HepG2 (cell line): ENCODE results near the gene OR1M1. TPM values are rescaled to one million over a fixed set of nuclear protein-coding genes. Genes with fewer than 3 reads are reported as not detected.
"Not testable (repeated sequence)": the region's sequence is repeated elsewhere in the genome, so short reads cannot be mapped to it uniquely, and the experiment has no call there.

Experiments
- ATAC-seq: fragments of 200-7000 bp; cut with Tn5 transposase; 3 replicates; pipeline ENCODE4 v1.9.1; 2020; ENCODE audit warnings: mild to moderate bottlenecking, moderate library complexity
- BruUV-seq: library from RNA; stranded (reverse); fragments of 400-500 nt; replicated peaks from 2 replicates; lab custom pipeline; 2021; lab: Mats Ljungman, UMichigan
- CTCF ChIA-PET: fragments of 300-600 bp; formaldehyde crosslinking; extraction: SDS; loops from one replicate; lab custom pipeline; 2021; ENCODE audit warnings: low total read pairs, inconsistent platforms, low intra/inter-chr PET ratio; lab: Yijun Ruan, JAX
- POLR2A ChIA-PET: fragments of 350-600 bp; sonication (Branson Sonifier 250); formaldehyde crosslinking; loops from one replicate; lab custom pipeline; 2020; ENCODE audit warnings: antibody characterized with exemption, inconsistent platforms; lab: Yijun Ruan, JAX
- DNase-seq: peaks from one replicate; pipeline ENCODE4 v3.0.0-alpha.2; 2015; ENCODE audit warnings: low spot score
- FAIRE-seq: peaks from 3 replicates; lab custom pipeline; 2011; peaks lifted over from hg19 to GRCh38; lab: Jason Lieb, UNC
- H2AFZ ChIP-seq: one replicate; pipeline ENCODE4 v1.6.1; 2011; ENCODE audit warnings: low read length, inconsistent platforms
- H3K27ac ChIP-seq: fragments of 300-600 bp; 3 replicates; pipeline ENCODE4 v1.8.0; 2011; ENCODE audit warnings: mixed run types, mild to moderate bottlenecking, mixed read lengths, low read length, inconsistent platforms; ENCODE audit not compliant: insufficient read depth; ENCODE audit errors: extremely low read length
- H3K27me3 ChIP-seq, 2 experiments: fragments of 200-600 bp in 1 of 2; 2 replicates in 1 of 2; 3 replicates in 1 of 2; pipeline versions ENCODE4 v1.6.0 to v1.8.0; 2011; ENCODE audit warnings: low read length in 2 of 2, mild to moderate bottlenecking in 2 of 2, moderate library complexity in 2 of 2, inconsistent platforms in 1 of 2; ENCODE audit not compliant: insufficient read depth in 2 of 2, control insufficient read depth in 1 of 2
- H3K36me3 ChIP-seq, 2 experiments: fragments of 200-600 bp in 1 of 2; replicated peaks in 1 of 2; 2 replicates in 1 of 2; 3 replicates in 1 of 2; pipeline versions ENCODE4 v1.5.1 to v1.8.0; 2011; ENCODE audit warnings: low read length in 2 of 2, inconsistent platforms in 1 of 2; ENCODE audit not compliant: insufficient read depth in 2 of 2, control insufficient read depth in 1 of 2
- H3K4me1 ChIP-seq: 2 replicates; pipeline ENCODE4 v1.5.1; 2012; ENCODE audit warnings: low read length, inconsistent platforms; ENCODE audit not compliant: insufficient read depth
- H3K4me2 ChIP-seq: 2 replicates; pipeline ENCODE4 v1.6.0; 2011; ENCODE audit warnings: low read depth, low read length, inconsistent platforms
- H3K4me3 ChIP-seq, 3 experiments: fragments of 200-600 bp in 1 of 3; sonication (generic), shearing (Covaris generic) in 1 of 3; replicated peaks in 1 of 3; 2 replicates each; pipeline ENCODE4 v1.5.1; 2011 to 2016; ENCODE audit warnings: low read length in 3 of 3, inconsistent platforms in 2 of 3, low read depth in 2 of 3, mild to moderate bottlenecking in 2 of 3, control low read depth in 1 of 3, mixed read lengths in 1 of 3; ENCODE audit not compliant: insufficient read depth in 1 of 3
- H3K79me2 ChIP-seq: one replicate; pipeline ENCODE4 v1.6.1; 2011; ENCODE audit warnings: low read length, inconsistent platforms; ENCODE audit not compliant: insufficient read depth
- H3K9ac ChIP-seq: 2 replicates; pipeline ENCODE4 v1.6.0; 2011; ENCODE audit warnings: mild to moderate bottlenecking, low read depth, low read length, inconsistent platforms; ENCODE audit not compliant: insufficient read depth
- H3K9me3 ChIP-seq: 2 replicates; pipeline ENCODE4 v1.5.1; 2012; ENCODE audit warnings: mild to moderate bottlenecking, low read length
- H4K20me1 ChIP-seq: 2 replicates; pipeline ENCODE4 v1.6.0; 2011; ENCODE audit warnings: inconsistent platforms, mild to moderate bottlenecking, low read length, moderate library complexity; ENCODE audit not compliant: insufficient read depth
- FOXA3 ChIP-seq: IDR thresholded peaks from 2 replicates; pipeline ENCODE4 v1.6.1; 2016; ENCODE audit warnings: missing genetic modification reagents, missing compliant biosample characterization
- GABPA ChIP-seq, 2 experiments: IDR thresholded peaks; 2 replicates each; pipeline ENCODE4 v1.6.1; 2011 to 2016; ENCODE audit warnings: low read depth in 2 of 2, low read length in 1 of 2, missing biosample characterization in 1 of 2, missing genetic modification characterization in 1 of 2
- JUN ChIP-seq: sonication (generic); formaldehyde crosslinking; IDR thresholded peaks from 2 replicates; pipeline ENCODE4 v1.4.0; 2020; ENCODE audit warnings: mild to moderate bottlenecking, missing genetic modification reagents
- MYC ChIP-seq: sonication (generic); formaldehyde crosslinking; IDR thresholded peaks from 2 replicates; pipeline ENCODE4 v1.9.0; 2021; ENCODE audit warnings: missing genetic modification reagents, borderline replicate concordance
- NCOA2 ChIP-seq: sonication (generic); formaldehyde crosslinking; IDR thresholded peaks from 2 replicates; pipeline ENCODE4 v1.8.0; 2022; ENCODE audit warnings: inconsistent platforms
- NR2C2 ChIP-seq: sonication (generic); formaldehyde crosslinking; IDR thresholded peaks from 2 replicates; pipeline ENCODE4 v1.4.0; 2020; ENCODE audit warnings: missing genetic modification reagents, mild to moderate bottlenecking, moderate library complexity, borderline replicate concordance
- PRMT3 ChIP-seq: sonication (generic); formaldehyde crosslinking; IDR thresholded peaks from 2 replicates; pipeline ENCODE4 v1.8.1; 2022; ENCODE audit warnings: low read depth, mild to moderate bottlenecking, moderate library complexity, missing genetic modification reagents, borderline replicate concordance
- SSRP1 ChIP-seq: IDR thresholded peaks from 2 replicates; pipeline ENCODE4 v1.6.1; 2016; ENCODE audit warnings: control low read depth
- WIZ ChIP-seq: sonication (generic); formaldehyde crosslinking; IDR thresholded peaks from 2 replicates; pipeline ENCODE4 v1.5.1; 2020; ENCODE audit warnings: mild to moderate bottlenecking, missing genetic modification reagents
- ZNF10 ChIP-seq: sonication (generic); formaldehyde crosslinking; IDR thresholded peaks from 2 replicates; pipeline ENCODE4 v1.4.0; 2020; ENCODE audit warnings: mild to moderate bottlenecking, low read depth, missing genetic modification reagents, borderline replicate concordance
- WGBS: methylation state at CpG from one replicate; pipeline ENCODE4 v1.1.6; 2017; ENCODE audit warnings: low lambda C conversion rate; 5-methylcytosine and 5-hydroxymethylcytosine counted together
- in situ Hi-C: cut with HindIII; loops from 2 replicates; pipeline ENCODE4 v1.10.0; 2017; ENCODE audit warnings: low pct_unique_long_range_greater_than_20kb; ENCODE audit not compliant: extremely low pct_ligation_motif_present
- intact Hi-C: fragments of 100-400 bp; cut with micrococcal nuclease; formaldehyde crosslinking; loops from one replicate; pipeline ENCODE4 v1.10.0; 2022; ENCODE audit not compliant: unreplicated experiment
- polyA plus RNA-seq, 8 experiments: library from polyadenylated mRNA; depleted of rRNA in 3 of 8; stranded (reverse) in 7 of 8; unstranded in 1 of 8; fragments of >200 nt; fragmentation: Illumina TruSeq in 4 of 8; extraction: Trizol in 4 of 8; gene quantifications; 2 replicates each; pipeline versions ENCODE4 v1.2.1 to v1.2.3, GENCODE V29; 2011 to 2016; ENCODE audit warnings: low read depth in 4 of 8, missing spikeins in 1 of 8, mixed read lengths in 1 of 8; ENCODE audit not compliant: insufficient read depth in 1 of 8
- total RNA-seq, 5 experiments: library from RNA; depleted of rRNA; stranded (reverse); fragments of >200 nt; fragmentation: Illumina TruSeq; extraction: Trizol; gene quantifications; 2 replicates each; pipeline ENCODE4 v1.2.3, GENCODE V29; 2016; ENCODE audit warnings: low read depth in 1 of 5
- TF ChIP-seq, protein P1 (sequence below): sonication (generic); formaldehyde crosslinking; IDR thresholded peaks from 2 replicates; pipeline ENCODE4 v1.4.0; 2020; ENCODE audit warnings: mild to moderate bottlenecking, low read depth, missing genetic modification reagents
- TF ChIP-seq, protein P2 (sequence below): sonication (generic); formaldehyde crosslinking; IDR thresholded peaks from 2 replicates; pipeline ENCODE4 v1.8.0; 2022; ENCODE audit warnings: mild to moderate bottlenecking, missing genetic modification reagents; ENCODE audit not compliant: insufficient replicate concordance
- TF ChIP-seq, protein P3 (sequence below): IDR thresholded peaks from 2 replicates; pipeline ENCODE4 v1.6.1; 2016; ENCODE audit warnings: missing compliant biosample characterization, missing genetic modification reagents, borderline replicate concordance
- TF ChIP-seq, protein P4 (sequence below): sonication (generic); formaldehyde crosslinking; IDR thresholded peaks from 2 replicates; pipeline ENCODE4 v1.4.0; 2020; ENCODE audit warnings: mild to moderate bottlenecking, missing genetic modification reagents

OR1M1 gene
- total and polyA plus RNA-seq, 2 of the 13 experiments (the other 11 are each of a cell fraction or from before 2014, with no cell fraction given), result not detected

DNA sequence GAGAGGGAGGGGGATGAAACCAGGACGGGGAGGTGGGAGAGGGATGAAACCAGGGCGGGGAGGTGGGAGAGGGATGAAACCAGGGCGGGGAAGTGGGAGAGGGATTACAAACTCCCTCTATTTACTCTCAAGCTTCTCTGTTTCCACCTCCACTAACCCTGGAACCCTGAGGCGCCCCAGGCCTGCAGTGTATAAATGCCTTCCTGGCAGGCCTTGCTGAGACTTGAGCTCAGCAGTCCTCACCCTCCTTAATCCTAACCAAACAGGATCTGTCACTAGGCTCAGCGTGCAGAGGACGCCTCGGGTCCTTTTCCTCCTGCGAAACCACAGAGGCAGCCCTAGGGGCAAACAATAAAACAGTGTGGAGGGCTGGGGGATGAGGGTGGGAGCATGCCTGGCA is 32.1 kb upstream of the OR1M1 start:
- H3K4me1 ChIP-seq, result no peaks in the 10 kb centered on the region
- TF ChIP-seq SSRP1 (CRISPR knock-in tag), result no peak
- no peak for TF ChIP-seq MYC (CRISPR knock-in tag)
- TF ChIP-seq, protein P1, sequence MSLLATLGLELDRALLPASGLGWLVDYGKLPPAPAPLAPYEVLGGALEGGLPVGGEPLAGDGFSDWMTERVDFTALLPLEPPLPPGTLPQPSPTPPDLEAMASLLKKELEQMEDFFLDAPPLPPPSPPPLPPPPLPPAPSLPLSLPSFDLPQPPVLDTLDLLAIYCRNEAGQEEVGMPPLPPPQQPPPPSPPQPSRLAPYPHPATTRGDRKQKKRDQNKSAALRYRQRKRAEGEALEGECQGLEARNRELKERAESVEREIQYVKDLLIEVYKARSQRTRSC, result no peak
- TF ChIP-seq, protein P2, sequence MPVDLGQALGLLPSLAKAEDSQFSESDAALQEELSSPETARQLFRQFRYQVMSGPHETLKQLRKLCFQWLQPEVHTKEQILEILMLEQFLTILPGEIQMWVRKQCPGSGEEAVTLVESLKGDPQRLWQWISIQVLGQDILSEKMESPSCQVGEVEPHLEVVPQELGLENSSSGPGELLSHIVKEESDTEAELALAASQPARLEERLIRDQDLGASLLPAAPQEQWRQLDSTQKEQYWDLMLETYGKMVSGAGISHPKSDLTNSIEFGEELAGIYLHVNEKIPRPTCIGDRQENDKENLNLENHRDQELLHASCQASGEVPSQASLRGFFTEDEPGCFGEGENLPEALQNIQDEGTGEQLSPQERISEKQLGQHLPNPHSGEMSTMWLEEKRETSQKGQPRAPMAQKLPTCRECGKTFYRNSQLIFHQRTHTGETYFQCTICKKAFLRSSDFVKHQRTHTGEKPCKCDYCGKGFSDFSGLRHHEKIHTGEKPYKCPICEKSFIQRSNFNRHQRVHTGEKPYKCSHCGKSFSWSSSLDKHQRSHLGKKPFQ, result no peak
- TF ChIP-seq JUN (CRISPR knock-in tag), result no peak
- TF ChIP-seq WIZ, result no peak
- no peak for TF ChIP-seq FOXA3 (CRISPR knock-in tag)
- TF ChIP-seq NR2C2, result no peak
- no peak for TF ChIP-seq NCOA2
- TF ChIP-seq, protein P3, sequence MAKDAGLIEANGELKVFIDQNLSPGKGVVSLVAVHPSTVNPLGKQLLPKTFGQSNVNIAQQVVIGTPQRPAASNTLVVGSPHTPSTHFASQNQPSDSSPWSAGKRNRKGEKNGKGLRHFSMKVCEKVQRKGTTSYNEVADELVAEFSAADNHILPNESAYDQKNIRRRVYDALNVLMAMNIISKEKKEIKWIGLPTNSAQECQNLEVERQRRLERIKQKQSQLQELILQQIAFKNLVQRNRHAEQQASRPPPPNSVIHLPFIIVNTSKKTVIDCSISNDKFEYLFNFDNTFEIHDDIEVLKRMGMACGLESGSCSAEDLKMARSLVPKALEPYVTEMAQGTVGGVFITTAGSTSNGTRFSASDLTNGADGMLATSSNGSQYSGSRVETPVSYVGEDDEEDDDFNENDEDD, result no peak
- no peak for TF ChIP-seq GABPA (IDR thresholded peaks at IDR 0.05; ENCODE audit: low read depth, low read length)
- TF ChIP-seq GABPA (CRISPR knock-in tag; IDR thresholded peaks at IDR 0.05; ENCODE audit: low read depth), result no peak
- TF ChIP-seq, protein P4, sequence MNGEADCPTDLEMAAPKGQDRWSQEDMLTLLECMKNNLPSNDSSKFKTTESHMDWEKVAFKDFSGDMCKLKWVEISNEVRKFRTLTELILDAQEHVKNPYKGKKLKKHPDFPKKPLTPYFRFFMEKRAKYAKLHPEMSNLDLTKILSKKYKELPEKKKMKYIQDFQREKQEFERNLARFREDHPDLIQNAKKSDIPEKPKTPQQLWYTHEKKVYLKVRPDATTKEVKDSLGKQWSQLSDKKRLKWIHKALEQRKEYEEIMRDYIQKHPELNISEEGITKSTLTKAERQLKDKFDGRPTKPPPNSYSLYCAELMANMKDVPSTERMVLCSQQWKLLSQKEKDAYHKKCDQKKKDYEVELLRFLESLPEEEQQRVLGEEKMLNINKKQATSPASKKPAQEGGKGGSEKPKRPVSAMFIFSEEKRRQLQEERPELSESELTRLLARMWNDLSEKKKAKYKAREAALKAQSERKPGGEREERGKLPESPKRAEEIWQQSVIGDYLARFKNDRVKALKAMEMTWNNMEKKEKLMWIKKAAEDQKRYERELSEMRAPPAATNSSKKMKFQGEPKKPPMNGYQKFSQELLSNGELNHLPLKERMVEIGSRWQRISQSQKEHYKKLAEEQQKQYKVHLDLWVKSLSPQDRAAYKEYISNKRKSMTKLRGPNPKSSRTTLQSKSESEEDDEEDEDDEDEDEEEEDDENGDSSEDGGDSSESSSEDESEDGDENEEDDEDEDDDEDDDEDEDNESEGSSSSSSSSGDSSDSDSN (CRISPR knock-in tag), result no peak
- TF ChIP-seq ZNF10, result no peak
- no peak for TF ChIP-seq PRMT3
- TF ChIP-seq, all 625 proteins: peak for 0
- Histone ChIP-seq H3K4me3 (no peak overlapping the region), H4K20me1 (no peaks in the 10 kb centered on the region), H3K27ac (no peak overlapping the region), H3K27me3 (no peaks in the 10 kb centered on the region), H3K36me3 (no peaks in the 10 kb centered on the region), H3K4me2 (no peak overlapping the region), H3K79me2 (no peaks in the 10 kb centered on the region), H3K9me3 (no peaks in the 10 kb centered on the region), H2AFZ (no peak overlapping the region), H3K9ac (no peak overlapping the region)
- in situ Hi-C loops (no loop called here), intact Hi-C loops (no loop called here)
- ATAC-seq, result no peak
- FAIRE-seq, result no peak
- CTCF ChIA-PET, result no interaction called here
- BruUV-seq, result no TSS peak
- POLR2A ChIA-PET, result no interaction called here
- WGBS, result 21% methylated on average over 8 of the region's 8 CpGs
- no peak for DNase-seq

DNA sequence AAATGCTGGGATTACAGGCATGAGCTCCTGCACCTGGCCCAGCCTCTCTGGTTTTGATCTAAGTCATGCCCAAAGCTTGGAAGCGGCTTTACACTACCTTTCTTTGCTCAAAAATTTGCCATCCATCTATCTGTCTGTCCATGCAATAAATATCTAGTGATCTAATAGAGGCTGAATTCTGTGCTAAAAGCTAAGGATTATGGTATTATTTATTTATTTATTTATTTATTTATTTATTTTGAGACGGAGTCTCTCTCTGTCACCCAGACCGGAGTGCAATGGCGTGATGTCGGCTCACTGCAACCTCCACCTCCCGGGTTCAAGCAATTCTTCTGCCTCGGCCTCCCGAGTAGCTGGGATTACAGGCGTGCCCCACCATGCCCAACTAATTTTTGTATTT is 30.7 kb upstream of the OR1M1 start:
- H3K9me3 ChIP-seq, BruUV-seq, CTCF ChIA-PET, H3K9ac ChIP-seq, H2AFZ ChIP-seq, ATAC-seq, FAIRE-seq, H3K4me3 ChIP-seq, in situ Hi-C loops, intact Hi-C loops, H4K20me1 ChIP-seq, H3K36me3 ChIP-seq, H3K4me1 ChIP-seq, DNase-seq, POLR2A ChIA-PET, H3K27me3 ChIP-seq, H3K4me2 ChIP-seq, H3K27ac ChIP-seq, H3K79me2 ChIP-seq: not testable (repeated sequence)
- 89% methylated on average over 9 of the region's 9 CpGs for WGBS
